ENCODE results near the gene MMAB. TPM values are rescaled to one million over a fixed set of nuclear protein-coding genes. Genes with fewer than 3 reads are reported as not detected.

The MMAB gene
- total RNA-seq, 1 experiment from 2014 or later = 34.9 TPM

- no TSS peak for BruUV-seq (replicated peaks)
- no peak for TF ChIP-seq SP1 (IDR thresholded peaks at IDR 0.05; ENCODE audit: low read depth)
- 0 out of 2 replicates have a peak, but pooled peaks have one; percentile 25 for TF ChIP-seq MAX (IDR thresholded peaks at IDR 0.05)
- Histone ChIP-seq H3K9me2 (ENCODE audit: insufficient read depth) (no peaks in the 10 kb centered on the region), H3K4me3 (replicated peaks in 1 of 2; ENCODE audit: low read depth in 1 of 2, low read length in 2 of 2) (no peak overlapping the region), H3K4me1 (ENCODE audit: control insufficient read depth in 1 of 2, insufficient read depth in 2 of 2, low read length in 2 of 2) (peaks cover 11 to 23% of the 10 kb centered on the region in 2 experiments), H3K9me3 (ENCODE audit: control insufficient read depth in 1 of 2, insufficient read depth in 1 of 2, low read depth in 1 of 2, low read length in 2 of 2) (no peaks in the 10 kb centered on the region), H3K79me2 (ENCODE audit: insufficient read depth, low read length) (no peaks in the 10 kb centered on the region), H4K20me1 (ENCODE audit: insufficient read depth) (no peaks in the 10 kb centered on the region), H3K27ac (ENCODE audit: low read depth, low read length) (peak overlapping the region; percentile 48), H3K36me3 (ENCODE audit: control insufficient read depth in 1 of 2, insufficient read depth in 2 of 2, low read length in 2 of 2) (peaks cover 6 to 9% of the 10 kb centered on the region in 2 experiments; a peak in 1 of 4 replicates), H2AFZ (ENCODE audit: low read depth, low read length, poor library complexity, severe bottlenecking) (no peak overlapping the region), H3K27me3 (ENCODE audit: insufficient read depth, low read length) (no peaks in the 10 kb centered on the region), H3K4me2 (ENCODE audit: low read length) (peak overlapping the region; percentile 49), H3K9ac (ENCODE audit: low read length) (no peak overlapping the region)
- ChIA-PET CTCF (interaction anchor here (1.4 kb wide), 1 partner anchor 10 kb away, joined by 3 read pairs; no protein-coding TSS in a partner anchor), RAD21 (ENCODE audit: low non-redundant PET in 1 of 2, low total read pairs in 2 of 2, uncharacterized antibody in 2 of 2, unreplicated experiment in 2 of 2) (no interaction called here), POLR2A (no interaction called here)
- intact Hi-C loops (cut with micrococcal nuclease) = no loop called here
- peak; percentile 87 for ATAC-seq
- no peak for DNase-seq (ENCODE audit: low read depth, low spot score)
These were observed 8.6 kb upstream of the MMAB start for GRCh38 chr12:109581856-109582255.

DNA sequence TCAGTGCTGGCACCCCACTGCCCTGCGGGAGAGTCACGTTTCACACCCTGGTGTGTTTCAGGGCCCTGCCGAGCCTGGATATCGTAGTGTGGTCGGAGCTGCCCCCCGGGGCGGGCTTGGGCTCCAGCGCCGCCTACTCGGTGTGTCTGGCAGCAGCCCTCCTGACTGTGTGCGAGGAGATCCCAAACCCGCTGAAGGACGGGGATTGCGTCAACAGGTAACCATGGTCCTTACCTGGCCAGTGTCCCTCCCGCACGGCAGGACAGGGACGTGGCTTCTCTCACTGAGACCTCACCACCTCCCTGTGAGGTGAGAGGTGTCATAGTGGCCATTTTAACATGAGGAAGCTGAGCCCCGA is 8.0 kb upstream of the MMAB start:
- Histone ChIP-seq H4K20me1 (ENCODE audit: insufficient read depth) (no peaks in the 10 kb centered on the region), H3K4me3 (replicated peaks in 1 of 2; ENCODE audit: low read depth in 1 of 2, low read length in 2 of 2) (no peak overlapping the region), H3K36me3 (ENCODE audit: control insufficient read depth in 1 of 2, insufficient read depth in 2 of 2, low read length in 2 of 2) (peaks cover 6 to 9% of the 10 kb centered on the region in 2 experiments; a peak in 1 of 4 replicates), H2AFZ (ENCODE audit: low read depth, low read length, poor library complexity, severe bottlenecking) (no peak overlapping the region), H3K4me1 (ENCODE audit: control insufficient read depth in 1 of 2, insufficient read depth in 2 of 2, low read length in 2 of 2) (peaks cover 11 to 19% of the 10 kb centered on the region in 2 experiments), H3K79me2 (ENCODE audit: insufficient read depth, low read length) (no peaks in the 10 kb centered on the region), H3K27ac (ENCODE audit: low read depth, low read length) (peak overlapping the region; percentile 48; the same call in 1 of the 2 replicates), H3K4me2 (ENCODE audit: low read length) (peak overlapping the region; percentile 49; the same call in 1 of the 2 replicates), H3K9me2 (ENCODE audit: insufficient read depth) (no peaks in the 10 kb centered on the region), H3K9me3 (ENCODE audit: control insufficient read depth in 1 of 2, insufficient read depth in 1 of 2, low read depth in 1 of 2, low read length in 2 of 2) (no peaks in the 10 kb centered on the region), H3K27me3 (ENCODE audit: insufficient read depth, low read length) (no peaks in the 10 kb centered on the region), H3K9ac (ENCODE audit: low read length) (no peak overlapping the region)
- ChIA-PET RAD21 (ENCODE audit: low non-redundant PET in 1 of 2, low total read pairs in 2 of 2, uncharacterized antibody in 2 of 2, unreplicated experiment in 2 of 2) (no interaction called here), CTCF (no interaction called here), POLR2A (no interaction called here)
- 0 out of 2 replicates have a peak, but pooled peaks have one; percentile 3 for ATAC-seq
- DNase-seq (ENCODE audit: low read depth, low spot score) = no peak
- TF ChIP-seq, protein P1, sequence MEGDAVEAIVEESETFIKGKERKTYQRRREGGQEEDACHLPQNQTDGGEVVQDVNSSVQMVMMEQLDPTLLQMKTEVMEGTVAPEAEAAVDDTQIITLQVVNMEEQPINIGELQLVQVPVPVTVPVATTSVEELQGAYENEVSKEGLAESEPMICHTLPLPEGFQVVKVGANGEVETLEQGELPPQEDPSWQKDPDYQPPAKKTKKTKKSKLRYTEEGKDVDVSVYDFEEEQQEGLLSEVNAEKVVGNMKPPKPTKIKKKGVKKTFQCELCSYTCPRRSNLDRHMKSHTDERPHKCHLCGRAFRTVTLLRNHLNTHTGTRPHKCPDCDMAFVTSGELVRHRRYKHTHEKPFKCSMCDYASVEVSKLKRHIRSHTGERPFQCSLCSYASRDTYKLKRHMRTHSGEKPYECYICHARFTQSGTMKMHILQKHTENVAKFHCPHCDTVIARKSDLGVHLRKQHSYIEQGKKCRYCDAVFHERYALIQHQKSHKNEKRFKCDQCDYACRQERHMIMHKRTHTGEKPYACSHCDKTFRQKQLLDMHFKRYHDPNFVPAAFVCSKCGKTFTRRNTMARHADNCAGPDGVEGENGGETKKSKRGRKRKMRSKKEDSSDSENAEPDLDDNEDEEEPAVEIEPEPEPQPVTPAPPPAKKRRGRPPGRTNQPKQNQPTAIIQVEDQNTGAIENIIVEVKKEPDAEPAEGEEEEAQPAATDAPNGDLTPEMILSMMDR (IDR thresholded peaks at IDR 0.05 in 2 of 3, conservative IDR thresholded peaks at IDR 0.05 in 1 of 3; ENCODE audit: borderline replicate concordance in 1 of 3, insufficient read depth in 1 of 3, low read depth in 2 of 3, low read length in 2 of 3) = no peak
- TF ChIP-seq, protein P2, sequence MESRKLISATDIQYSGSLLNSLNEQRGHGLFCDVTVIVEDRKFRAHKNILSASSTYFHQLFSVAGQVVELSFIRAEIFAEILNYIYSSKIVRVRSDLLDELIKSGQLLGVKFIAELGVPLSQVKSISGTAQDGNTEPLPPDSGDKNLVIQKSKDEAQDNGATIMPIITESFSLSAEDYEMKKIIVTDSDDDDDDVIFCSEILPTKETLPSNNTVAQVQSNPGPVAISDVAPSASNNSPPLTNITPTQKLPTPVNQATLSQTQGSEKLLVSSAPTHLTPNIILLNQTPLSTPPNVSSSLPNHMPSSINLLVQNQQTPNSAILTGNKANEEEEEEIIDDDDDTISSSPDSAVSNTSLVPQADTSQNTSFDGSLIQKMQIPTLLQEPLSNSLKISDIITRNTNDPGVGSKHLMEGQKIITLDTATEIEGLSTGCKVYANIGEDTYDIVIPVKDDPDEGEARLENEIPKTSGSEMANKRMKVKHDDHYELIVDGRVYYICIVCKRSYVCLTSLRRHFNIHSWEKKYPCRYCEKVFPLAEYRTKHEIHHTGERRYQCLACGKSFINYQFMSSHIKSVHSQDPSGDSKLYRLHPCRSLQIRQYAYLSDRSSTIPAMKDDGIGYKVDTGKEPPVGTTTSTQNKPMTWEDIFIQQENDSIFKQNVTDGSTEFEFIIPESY (IDR thresholded peaks at IDR 0.05; ENCODE audit: extremely low read depth, insufficient replicate concordance, low read length) = no peak
- TF ChIP-seq POLR2A (IDR thresholded peaks at IDR 0.05; ENCODE audit: borderline replicate concordance, extremely low read depth, insufficient read depth, insufficient read length) (no peak), TCF7L2 (IDR thresholded peaks at IDR 0.05; ENCODE audit: borderline replicate concordance, extremely low read depth, insufficient read depth, insufficient read length) (no peak), EZH2 (IDR thresholded peaks at IDR 0.05) (no peak), ZFX (IDR thresholded peaks at IDR 0.05) (no peak), MAX (IDR thresholded peaks at IDR 0.05) (no peak), FOSL1 (IDR thresholded peaks at IDR 0.05; ENCODE audit: low read depth) (no peak), YY1 (IDR thresholded peaks at IDR 0.05; ENCODE audit: extremely low read depth, insufficient replicate concordance, low read depth, low read length) (no peak)
- intact Hi-C loops (cut with micrococcal nuclease) = no loop called here
- BruUV-seq (replicated peaks) = no TSS peak
